Sigmoid colon (tissue), 7 donors: ENCODE measurements around the gene USO1. TPM values are rescaled to one million over a fixed set of nuclear protein-coding genes. Genes with fewer than 3 reads are reported as not detected.
A peak's percentile ranks its signal among the peaks of the same experiment; 100 is the strongest.

ENCODE experiments used
- DNase-seq: peaks from one replicate; pipeline ENCODE4 v3.0.0-alpha.2; 2019
- H3K27ac ChIP-seq, 4 donors: fragments of 200-600 bp; sonication (generic); one replicate each; pipeline ENCODE4 v1.5.1; 2016 to 2019; ENCODE audit warnings: mild to moderate bottlenecking in 1 of 4
- H3K27me3 ChIP-seq, 3 donors: fragments of 200-600 bp; sonication (generic); one replicate each; pipeline ENCODE4 v1.5.1; 2019; ENCODE audit warnings: mild to moderate bottlenecking in 1 of 3
- H3K36me3 ChIP-seq, 4 donors: fragments of 200-600 bp; sonication (generic); one replicate each; pipeline ENCODE4 v1.5.1; 2016 to 2019
- H3K4me1 ChIP-seq, 4 donors: fragments of 200-600 bp; sonication (generic); one replicate each; pipeline ENCODE4 v1.5.1; 2017 to 2019
- H3K4me3 ChIP-seq, 4 donors: fragments of 200-600 bp; sonication (generic); one replicate each; pipeline ENCODE4 v1.5.1; 2017 to 2019; ENCODE audit warnings: mild to moderate bottlenecking in 2 of 4, moderate library complexity in 1 of 4
- H3K9me3 ChIP-seq, 4 donors: fragments of 200-600 bp in 3 of 4; sonication (generic) in 3 of 4; one replicate each; pipeline versions ENCODE4 v1.5.1 to v1.6.1; 2013 to 2019
- CTCF ChIP-seq, 4 experiments: fragments of 450-650 bp in 3 of 4; fragments of 200-600 bp in 1 of 4; IDR thresholded peaks; one replicate each; pipeline ENCODE4 v1.5.1; 2016 to 2019; ENCODE audit warnings: antibody characterized with exemption in 4 of 4, mild to moderate bottlenecking in 3 of 4, moderate library complexity in 2 of 4
- EP300 ChIP-seq, 4 donors: sonication (generic); formaldehyde crosslinking; IDR thresholded peaks; one replicate each; pipeline ENCODE4 v1.6.1; 2017; ENCODE audit warnings: antibody characterized with exemption in 4 of 4
- POLR2A ChIP-seq, 2 donors: fragments of 450-650 bp; IDR thresholded peaks; one replicate each; pipeline ENCODE4 v1.6.1; 2016; ENCODE audit warnings: antibody characterized with exemption in 2 of 2, mild to moderate bottlenecking in 2 of 2, moderate library complexity in 2 of 2
- POLR2AphosphoS5 ChIP-seq, 4 donors: sonication (generic); formaldehyde crosslinking; IDR thresholded peaks; one replicate each; pipeline ENCODE4 v1.6.1; 2017; ENCODE audit warnings: antibody characterized with exemption in 4 of 4
- whole genome bisulfite sequencing, 2 donors: extraction: QIAGEN DNeasy Blood & Tissue Kit; methylation state at CpG; one replicate each; pipeline ENCODE4 v1.1.7; 2013; 5-methylcytosine and 5-hydroxymethylcytosine counted together
- intact Hi-C: fragments of 100-400 bp; cut with DNase I; formaldehyde crosslinking; loops from one replicate; pipeline ENCODE4 v1.15.1; 2023
- polyA plus RNA-seq, 3 donors: library from polyadenylated mRNA; stranded (reverse); fragments of 200-250 nt; gene quantifications; one replicate each; pipeline ENCODE4 v1.2.3, GENCODE V29; 2013
- total RNA-seq, 4 donors: library from RNA; depleted of rRNA; stranded (reverse); fragments of >200 nt; gene quantifications; one replicate each; pipeline ENCODE4 v1.1.0, GENCODE V29; 2016
- donor health status: healthy with polysubstance abuse.
- donor health status: Bipolar disorder and iron deficiency.
- donor health status: healthy.

Gene USO1
- total and polyA plus RNA-seq, 7 donors: 21.0 to 99.4 (median 66.5) TPM

- H3K27ac ChIP-seq: peak overlapping the region in 1 of 4 donors; percentile 51
- no peak overlapping the region for H3K4me3 ChIP-seq
- no peaks in the 10 kb centered on the region for H3K9me3 ChIP-seq
- intact Hi-C loops: no loop called here
- H3K4me1 ChIP-seq: peaks cover 0 to 12% (median 4%) of the 10 kb centered on the region in 4 donors
- DNase-seq: no peak
- H3K36me3 ChIP-seq: no peaks in the 10 kb centered on the region
- no peaks in the 10 kb centered on the region for H3K27me3 ChIP-seq
- 12 to 32% methylated on average over 3 of the region's 3 CpGs for WGBS, 2 donors
- TF ChIP-seq POLR2AphosphoS5 (IDR thresholded peaks at IDR 0.05) (no peak), POLR2A (IDR thresholded peaks at IDR 0.05) (no peak), EP300 (IDR thresholded peaks at IDR 0.05) (no peak), CTCF (IDR thresholded peaks at IDR 0.05) (no peak)
Measured at GRCh38 chr4:75696071-75696470, 28.3 kb upstream of the USO1 start.

- H3K4me1 ChIP-seq: peaks cover 0 to 12% (median 4%) of the 10 kb centered on the region in 4 donors
- no peak for DNase-seq
- no peak for TF ChIP-seq POLR2AphosphoS5 (IDR thresholded peaks at IDR 0.05)
- TF ChIP-seq CTCF (IDR thresholded peaks at IDR 0.05): no peak
- no peak for TF ChIP-seq POLR2A (IDR thresholded peaks at IDR 0.05)
- TF ChIP-seq EP300 (IDR thresholded peaks at IDR 0.05): no peak
- intact Hi-C loops: no loop called here
- H3K4me3 ChIP-seq: no peak overlapping the region
- 81 to 92% methylated on average over 3 of the region's 3 CpGs for WGBS, 2 donors
- H3K27ac ChIP-seq: peak overlapping the region in 1 of 4 donors; percentile 51
- no peaks in the 10 kb centered on the region for H3K9me3 ChIP-seq
- no peaks in the 10 kb centered on the region for H3K36me3 ChIP-seq
- no peaks in the 10 kb centered on the region for H3K27me3 ChIP-seq
Measured at GRCh38 chr4:75696581-75696980, 27.8 kb upstream of the USO1 start.

- no peak for DNase-seq
- no peaks in the 10 kb centered on the region for H3K9me3 ChIP-seq
- peak overlapping the region in 1 of 4 donors; percentile 20 for H3K27ac ChIP-seq
- intact Hi-C loops: no loop called here
- H3K4me1 ChIP-seq: peaks cover 0 to 18% (median 9%) of the 10 kb centered on the region in 4 donors
- H3K36me3 ChIP-seq: no peaks in the 10 kb centered on the region
- H3K27me3 ChIP-seq: no peaks in the 10 kb centered on the region
- no peak for TF ChIP-seq EP300 (IDR thresholded peaks at IDR 0.05)
- TF ChIP-seq CTCF (IDR thresholded peaks at IDR 0.05): no peak
- TF ChIP-seq POLR2A (IDR thresholded peaks at IDR 0.05): no peak
- no peak for TF ChIP-seq POLR2AphosphoS5 (IDR thresholded peaks at IDR 0.05)
- no peak overlapping the region for H3K4me3 ChIP-seq
- 62 to 72% methylated on average over 6 of the region's 6 CpGs for WGBS, 2 donors
Measured at GRCh38 chr4:75698162-75698962, 26.0 kb upstream of the USO1 start.

- DNase-seq: no peak
- H3K27me3 ChIP-seq: no peaks in the 10 kb centered on the region
- no peak overlapping the region for H3K27ac ChIP-seq
- intact Hi-C loops: no loop called here
- 53 to 77% methylated on average over 2 of the region's 2 CpGs for WGBS, 2 donors
- H3K4me3 ChIP-seq: no peak overlapping the region
- no peaks in the 10 kb centered on the region for H3K9me3 ChIP-seq
- peaks cover 0 to 18% (median 9%) of the 10 kb centered on the region in 4 donors for H3K4me1 ChIP-seq
- no peaks in the 10 kb centered on the region for H3K36me3 ChIP-seq
- TF ChIP-seq POLR2AphosphoS5 (IDR thresholded peaks at IDR 0.05) (no peak), POLR2A (IDR thresholded peaks at IDR 0.05) (no peak), EP300 (IDR thresholded peaks at IDR 0.05) (no peak), CTCF (IDR thresholded peaks at IDR 0.05) (no peak)
Measured at GRCh38 chr4:75698963-75699228, 25.5 kb upstream of the USO1 start.

- Histone ChIP-seq H3K4me1 (peaks cover 0 to 18% (median 9%) of the 10 kb centered on the region in 4 donors), H3K9me3 (no peaks in the 10 kb centered on the region), H3K4me3 (no peak overlapping the region), H3K36me3 (no peaks in the 10 kb centered on the region), H3K27ac (no peak overlapping the region), H3K27me3 (no peaks in the 10 kb centered on the region)
- 0% methylated on average over 1 of the region's 1 CpG for WGBS, 2 donors
- no peak for TF ChIP-seq CTCF (IDR thresholded peaks at IDR 0.05)
- intact Hi-C loops: no loop called here
- DNase-seq: no peak
Measured at GRCh38 chr4:75699299-75699698, 25.1 kb upstream of the USO1 start.
